Tibial artery (tissue), 4 donors: Measurements from ENCODE around the gene BCAS1.

Experiments
- DNase-seq, 2 donors: peaks; one replicate each; pipeline ENCODE4 v3.0.0-alpha.2; 2019
- H3K27ac ChIP-seq, 2 donors: fragments of 200-600 bp; sonication (generic) in 1 of 2; 1 replicate in 1 of 2; 2 replicates in 1 of 2; pipeline ENCODE4 v1.5.1; 2018 to 2019; ENCODE audit warnings: mild to moderate bottlenecking in 1 of 2
- H3K27me3 ChIP-seq, 2 donors: fragments of 200-600 bp; sonication (generic) in 1 of 2; one replicate each; pipeline versions ENCODE4 v1.5.1 to v1.6.0; 2016 to 2019
- H3K36me3 ChIP-seq, 3 donors: fragments of 200-600 bp; sonication (generic) in 2 of 3; one replicate each; pipeline ENCODE4 v1.5.1; 2016 to 2019; ENCODE audit warnings: mild to moderate bottlenecking in 2 of 3
- H3K4me1 ChIP-seq, 4 donors: fragments of 200-600 bp; sonication (generic) in 2 of 4; 1 replicate in 3 of 4; 2 replicates in 1 of 4; pipeline ENCODE4 v1.5.1; 2016 to 2019
- H3K4me3 ChIP-seq, 2 donors: fragments of 200-600 bp; sonication (generic) in 1 of 2; 1 replicate in 1 of 2; 2 replicates in 1 of 2; pipeline ENCODE4 v1.5.1; 2018 to 2019; ENCODE audit warnings: mild to moderate bottlenecking in 2 of 2
- H3K9me3 ChIP-seq, 3 donors: fragments of 200-600 bp; sonication (generic) in 1 of 3; one replicate each; pipeline ENCODE4 v1.5.1; 2016 to 2019
- CTCF ChIP-seq, 2 experiments: fragments of 200-600 bp in 1 of 2; fragments of 450-650 bp in 1 of 2; IDR thresholded peaks; one replicate each; pipeline ENCODE4 v1.5.1; 2017 to 2019; ENCODE audit warnings: antibody characterized with exemption in 2 of 2, mild to moderate bottlenecking in 1 of 2, moderate library complexity in 1 of 2
- intact Hi-C: fragments of 100-400 bp; cut with DNase I; formaldehyde crosslinking; loops from one replicate; pipeline ENCODE4 v1.15.0; 2023; ENCODE audit warnings: low total_unique reads

The BCAS1 gene

GRCh38 chr20:53984356-53985149 is 85.8 kb downstream of the BCAS1 start:
- H3K4me3 ChIP-seq: no peak overlapping the region
- no peak for TF ChIP-seq CTCF (IDR thresholded peaks at IDR 0.05)
- intact Hi-C loops: no loop called here
- H3K27me3 ChIP-seq: peaks cover 0 to 4% of the 10 kb centered on the region in 2 donors
- H3K27ac ChIP-seq: no peak overlapping the region
- no peaks in the 10 kb centered on the region for H3K4me1 ChIP-seq
- H3K9me3 ChIP-seq: no peaks in the 10 kb centered on the region
- no peak for DNase-seq
- H3K36me3 ChIP-seq: no peaks in the 10 kb centered on the region

- H3K27ac ChIP-seq: no peak overlapping the region
- H3K36me3 ChIP-seq: no peaks in the 10 kb centered on the region
- no peak for TF ChIP-seq CTCF (IDR thresholded peaks at IDR 0.05)
- peaks cover 0 to 8% of the 10 kb centered on the region in 2 donors for H3K27me3 ChIP-seq
- DNase-seq: no peak
- H3K4me1 ChIP-seq: no peaks in the 10 kb centered on the region
- no peak overlapping the region for H3K4me3 ChIP-seq
- intact Hi-C loops: no loop called here
- no peaks in the 10 kb centered on the region for H3K9me3 ChIP-seq
Measured at GRCh38 chr20:53983401-53983800, 87.0 kb downstream of the BCAS1 start.

GRCh38 chr20:53982624-53983023 is 87.8 kb downstream of the BCAS1 start:
- Histone ChIP-seq H3K4me3 (no peak overlapping the region), H3K4me1 (no peaks in the 10 kb centered on the region), H3K36me3 (no peaks in the 10 kb centered on the region), H3K27me3 (peaks cover 0 to 6% of the 10 kb centered on the region in 2 donors), H3K9me3 (no peaks in the 10 kb centered on the region), H3K27ac (no peak overlapping the region)
- no peak for DNase-seq
- intact Hi-C loops: no loop called here
- TF ChIP-seq CTCF (IDR thresholded peaks at IDR 0.05): no peak

GRCh38 chr20:53981752-53982437 is 88.5 kb downstream of the BCAS1 start:
- DNase-seq: no peak
- H3K27ac ChIP-seq: no peak overlapping the region
- H3K27me3 ChIP-seq: peaks cover 0 to 5% of the 10 kb centered on the region in 2 donors
- TF ChIP-seq CTCF (IDR thresholded peaks at IDR 0.05): no peak
- no peaks in the 10 kb centered on the region for H3K9me3 ChIP-seq
- no peak overlapping the region for H3K4me3 ChIP-seq
- intact Hi-C loops: no loop called here
- no peaks in the 10 kb centered on the region for H3K4me1 ChIP-seq
- H3K36me3 ChIP-seq: no peaks in the 10 kb centered on the region

- no peak for TF ChIP-seq CTCF (IDR thresholded peaks at IDR 0.05)
- H3K4me3 ChIP-seq: no peak overlapping the region
- intact Hi-C loops: no loop called here
- DNase-seq: no peak
- H3K27ac ChIP-seq: no peak overlapping the region
- H3K9me3 ChIP-seq: no peaks in the 10 kb centered on the region
- H3K4me1 ChIP-seq: no peaks in the 10 kb centered on the region
- peaks cover 0 to 5% of the 10 kb centered on the region in 2 donors for H3K27me3 ChIP-seq
- no peaks in the 10 kb centered on the region for H3K36me3 ChIP-seq
Measured at GRCh38 chr20:53981130-53981529, 89.3 kb downstream of the BCAS1 start.
